ENCODE data around the gene MAFG. TPM values are rescaled to one million over a fixed set of nuclear protein-coding genes. Genes with fewer than 3 reads are reported as not detected.

MAFG gene
- total and polyA plus RNA-seq, 2 of the 13 experiments (the other 11 are each of a cell fraction or from before 2014, with no cell fraction given): 14.5 to 20.0 TPM

DNA sequence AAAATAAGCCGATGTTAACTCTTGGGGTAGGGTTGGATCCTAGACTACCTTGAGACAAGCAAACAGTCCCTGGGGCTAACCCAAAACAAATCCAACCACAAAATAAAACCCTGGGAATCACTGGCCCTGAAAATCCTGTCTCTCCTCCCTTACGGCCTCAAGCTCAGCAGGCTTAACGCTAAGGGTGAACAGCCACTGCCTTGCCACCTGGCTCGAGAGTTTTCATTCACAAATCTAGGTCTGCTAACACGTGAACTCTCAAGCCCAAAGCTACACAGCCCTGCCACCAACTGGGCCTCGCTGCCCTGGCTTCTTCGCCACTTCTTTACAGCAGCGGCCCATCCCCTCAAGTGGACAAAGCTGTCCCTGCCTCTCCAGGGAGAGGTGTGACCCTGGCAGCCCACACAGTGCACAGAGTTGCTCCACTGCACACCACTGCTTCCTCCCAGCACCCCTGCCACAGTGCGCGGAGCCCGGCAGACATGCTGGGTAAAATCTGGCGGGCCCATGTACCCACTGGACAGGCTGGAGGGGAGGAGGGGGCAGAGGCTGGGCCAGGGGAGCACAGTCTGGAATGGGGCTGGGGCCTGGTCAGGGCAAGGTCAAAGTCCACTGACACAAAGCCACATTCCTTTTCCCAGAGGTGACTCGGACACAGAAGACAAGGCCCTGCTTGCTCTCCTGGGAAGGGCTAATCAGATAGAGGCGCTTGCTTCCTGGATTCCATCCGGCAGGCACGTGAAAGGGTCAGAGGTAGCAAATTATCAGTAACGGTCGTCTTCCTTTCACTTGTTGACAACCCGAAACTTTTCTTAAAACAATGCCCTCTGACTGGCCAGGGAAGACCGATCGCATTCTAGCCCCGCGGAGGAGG lies 17.3 kb downstream of the MAFG start (continued):
- TF ChIP-seq ZNF232 (CRISPR knock-in tag; IDR thresholded peaks at IDR 0.05; ENCODE audit: borderline replicate concordance) (peak; percentile 93), JUND (CRISPR knock-in tag; IDR thresholded peaks at IDR 0.05) (peak; percentile 59), RELA (CRISPR knock-in tag; IDR thresholded peaks at IDR 0.05) (no peak), PHB2 (IDR thresholded peaks at IDR 0.05; ENCODE audit: partially characterized antibody) (no peak), ZSCAN21 (CRISPR knock-in tag; IDR thresholded peaks at IDR 0.05; ENCODE audit: borderline replicate concordance) (peak; percentile 88), ZFP37 (CRISPR knock-in tag; IDR thresholded peaks at IDR 0.05; ENCODE audit: borderline replicate concordance) (peak; percentile 48; the same call in 1 of the 2 replicates), ZMAT3 (CRISPR knock-in tag; conservative IDR thresholded peaks at IDR 0.05) (peak; percentile 47; the same call in 1 of the 2 replicates), SATB2 (CRISPR knock-in tag; IDR thresholded peaks at IDR 0.05) (peak; percentile 92), TOE1 (CRISPR knock-in tag; IDR thresholded peaks at IDR 0.05) (no peak), MBNL3 (CRISPR knock-in tag; conservative IDR thresholded peaks at IDR 0.05) (no peak), ZNF24 (IDR thresholded peaks at IDR 0.05) (no peak), ZNF576 (CRISPR knock-in tag; IDR thresholded peaks at IDR 0.05) (peak; percentile 27), ZNF251 (CRISPR knock-in tag; IDR thresholded peaks at IDR 0.05) (no peak), ZSCAN12 (CRISPR knock-in tag; IDR thresholded peaks at IDR 0.05) (0 out of 2 replicates have a peak, but pooled peaks have one; percentile 31), SNAI1 (CRISPR knock-in tag; IDR thresholded peaks at IDR 0.05; ENCODE audit: borderline replicate concordance) (peak; percentile 76; the same call in 1 of the 2 replicates), SP2 (CRISPR knock-in tag; IDR thresholded peaks at IDR 0.05) (peak; percentile 47; the same call in 1 of the 2 replicates), KLF16 (CRISPR knock-in tag; IDR thresholded peaks at IDR 0.05) (peak in 1 of 2 experiments; percentile 86; a peak in 1 of 4 replicates), ATF7-NPFF (CRISPR knock-in tag; IDR thresholded peaks at IDR 0.05; ENCODE audit: low read depth) (no peak), ZNF790 (CRISPR knock-in tag; IDR thresholded peaks at IDR 0.05; ENCODE audit: borderline replicate concordance) (no peak), ZNF292 (CRISPR knock-in tag; IDR thresholded peaks at IDR 0.05; ENCODE audit: borderline replicate concordance, low read depth) (no peak), PATZ1 (CRISPR knock-in tag; IDR thresholded peaks at IDR 0.05) (peak; percentile 94), SSRP1 (CRISPR knock-in tag; IDR thresholded peaks at IDR 0.05) (no peak), GPN1 (CRISPR knock-in tag; IDR thresholded peaks at IDR 0.05; ENCODE audit: borderline replicate concordance) (no peak)
- TF ChIP-seq, protein P1, sequence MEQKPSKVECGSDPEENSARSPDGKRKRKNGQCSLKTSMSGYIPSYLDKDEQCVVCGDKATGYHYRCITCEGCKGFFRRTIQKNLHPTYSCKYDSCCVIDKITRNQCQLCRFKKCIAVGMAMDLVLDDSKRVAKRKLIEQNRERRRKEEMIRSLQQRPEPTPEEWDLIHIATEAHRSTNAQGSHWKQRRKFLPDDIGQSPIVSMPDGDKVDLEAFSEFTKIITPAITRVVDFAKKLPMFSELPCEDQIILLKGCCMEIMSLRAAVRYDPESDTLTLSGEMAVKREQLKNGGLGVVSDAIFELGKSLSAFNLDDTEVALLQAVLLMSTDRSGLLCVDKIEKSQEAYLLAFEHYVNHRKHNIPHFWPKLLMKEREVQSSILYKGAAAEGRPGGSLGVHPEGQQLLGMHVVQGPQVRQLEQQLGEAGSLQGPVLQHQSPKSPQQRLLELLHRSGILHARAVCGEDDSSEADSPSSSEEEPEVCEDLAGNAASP (CRISPR knock-in tag; IDR thresholded peaks at IDR 0.05; ENCODE audit: borderline replicate concordance): peak; percentile 92

Data from HepG2 (cell line).